ENCODE measurements around the gene STRA6.

DNA sequence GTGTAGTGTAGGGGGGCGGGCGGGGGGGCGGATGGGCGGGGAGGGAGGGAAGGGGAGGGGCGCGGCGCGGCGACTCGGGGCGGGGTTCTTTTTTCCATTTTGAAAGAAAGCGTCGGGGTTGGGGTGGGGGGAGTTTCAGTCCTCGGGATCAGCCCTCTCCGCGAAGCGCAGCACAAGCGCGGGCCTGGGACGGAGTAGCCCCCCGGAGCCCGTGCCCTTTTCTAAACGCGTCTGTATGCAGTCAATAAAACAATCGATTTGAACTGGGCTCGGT, 66.1 kb downstream of the STRA6 start:
- TF ChIP-seq, protein P1, sequence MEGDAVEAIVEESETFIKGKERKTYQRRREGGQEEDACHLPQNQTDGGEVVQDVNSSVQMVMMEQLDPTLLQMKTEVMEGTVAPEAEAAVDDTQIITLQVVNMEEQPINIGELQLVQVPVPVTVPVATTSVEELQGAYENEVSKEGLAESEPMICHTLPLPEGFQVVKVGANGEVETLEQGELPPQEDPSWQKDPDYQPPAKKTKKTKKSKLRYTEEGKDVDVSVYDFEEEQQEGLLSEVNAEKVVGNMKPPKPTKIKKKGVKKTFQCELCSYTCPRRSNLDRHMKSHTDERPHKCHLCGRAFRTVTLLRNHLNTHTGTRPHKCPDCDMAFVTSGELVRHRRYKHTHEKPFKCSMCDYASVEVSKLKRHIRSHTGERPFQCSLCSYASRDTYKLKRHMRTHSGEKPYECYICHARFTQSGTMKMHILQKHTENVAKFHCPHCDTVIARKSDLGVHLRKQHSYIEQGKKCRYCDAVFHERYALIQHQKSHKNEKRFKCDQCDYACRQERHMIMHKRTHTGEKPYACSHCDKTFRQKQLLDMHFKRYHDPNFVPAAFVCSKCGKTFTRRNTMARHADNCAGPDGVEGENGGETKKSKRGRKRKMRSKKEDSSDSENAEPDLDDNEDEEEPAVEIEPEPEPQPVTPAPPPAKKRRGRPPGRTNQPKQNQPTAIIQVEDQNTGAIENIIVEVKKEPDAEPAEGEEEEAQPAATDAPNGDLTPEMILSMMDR (IDR thresholded peaks at IDR 0.05), result no peak
- no peak for TF ChIP-seq POLR2A (IDR thresholded peaks at IDR 0.05)
